B cell (primary cell): ENCODE results near the gene RABL6. TPM values are rescaled to one million over a fixed set of nuclear protein-coding genes. Genes with fewer than 3 reads are reported as not detected.

ENCODE experiments used
- ATAC-seq: fragments of 200-7000 bp; cut with Tn5 transposase; one replicate; pipeline ENCODE4 v1.10.0; 2021; ENCODE audit warnings: low read depth, mild to moderate bottlenecking, moderate number of reproducible peaks, moderate library complexity
- CTCF ChIA-PET: fragments of 350-600 bp; sonication (Branson Sonifier 250); formaldehyde crosslinking; loops from one replicate; lab custom pipeline; 2021; ENCODE audit warnings: antibody characterized with exemption, inconsistent platforms; lab: Charles Lee
- POLR2A ChIA-PET: fragments of 350-600 bp; sonication (Branson Sonifier 250); formaldehyde crosslinking; loops from one replicate; lab custom pipeline; 2021; ENCODE audit warnings: antibody characterized with exemption; lab: Charles Lee
- DNase-seq: peaks from one replicate; pipeline ENCODE4 v3.0.0; 2013
- H2AFZ ChIP-seq: 2 replicates; pipeline ENCODE4 v1.6.1; 2012; ENCODE audit warnings: mild to moderate bottlenecking, low read depth, low read length; ENCODE audit not compliant: insufficient read depth, poor library complexity, severe bottlenecking
- H3K27ac ChIP-seq, 2 donors: 1 replicate in 1 of 2; 2 replicates in 1 of 2; pipeline ENCODE4 v1.5.1; 2012 to 2013; ENCODE audit warnings: low read length in 2 of 2, mild to moderate bottlenecking in 2 of 2, moderate library complexity in 1 of 2
- H3K27me3 ChIP-seq, 4 experiments: fragments of 200-600 bp in 1 of 4; sonication (generic) in 1 of 4; replicated peaks in 1 of 4; 1 replicate in 2 of 4; 2 replicates in 2 of 4; pipeline versions ENCODE4 v1.6.1 to v1.7.0; 2013 to 2016; ENCODE audit warnings: low read length in 3 of 4, mild to moderate bottlenecking in 2 of 4, mixed read lengths in 1 of 4, moderate library complexity in 1 of 4; ENCODE audit not compliant: insufficient read depth in 4 of 4, control insufficient read depth in 3 of 4; ENCODE audit errors: control extremely low read depth in 1 of 4
- H3K36me3 ChIP-seq, 2 experiments: replicated peaks in 1 of 2; 1 replicate in 1 of 2; 2 replicates in 1 of 2; pipeline versions ENCODE4 v1.6.1 to v1.7.1; 2013; ENCODE audit warnings: low read length in 1 of 2; ENCODE audit not compliant: insufficient read depth in 2 of 2, control insufficient read depth in 1 of 2; ENCODE audit errors: control extremely low read depth in 1 of 2, extremely low read depth in 1 of 2
- H3K4me1 ChIP-seq, 2 donors: fragments of 200-600 bp in 1 of 2; sonication (generic) in 1 of 2; 1 replicate in 1 of 2; 2 replicates in 1 of 2; pipeline versions ENCODE4 v1.5.1 to v1.6.1; 2013 to 2017; ENCODE audit warnings: low read length in 2 of 2; ENCODE audit not compliant: control insufficient read depth in 2 of 2, insufficient read depth in 2 of 2
- H3K4me2 ChIP-seq: replicated peaks from 2 replicates; pipeline ENCODE3; 2012; ENCODE audit warnings: mild to moderate bottlenecking, low read depth, low read length; ENCODE audit not compliant: poor library complexity, severe bottlenecking
- H3K4me3 ChIP-seq, 5 experiments: fragments of 200-600 bp in 1 of 5; sonication (generic) in 1 of 5; 1 replicate in 3 of 5; 2 replicates in 2 of 5; pipeline versions ENCODE4 v1.5.1 to v1.7.0; 2011 to 2016; ENCODE audit warnings: low read length in 4 of 5, mild to moderate bottlenecking in 4 of 5, low read depth in 2 of 5, control low read depth in 1 of 5, moderate library complexity in 1 of 5; ENCODE audit not compliant: insufficient read depth in 1 of 5; ENCODE audit errors: control extremely low read depth in 1 of 5, extremely low read depth in 1 of 5
- H3K79me2 ChIP-seq: fragments of 200-600 bp; sonication (generic); one replicate; pipeline ENCODE4 v1.6.0; 2016; ENCODE audit warnings: low read length; ENCODE audit not compliant: control insufficient read depth, insufficient read depth
- H3K9ac ChIP-seq: fragments of 200-600 bp; sonication (generic); 2 replicates; pipeline ENCODE4 v1.6.1; 2017; ENCODE audit warnings: mild to moderate bottlenecking, low read length, moderate library complexity
- H3K9me3 ChIP-seq, 3 donors: one replicate each; pipeline versions ENCODE4 v1.6.1 to v1.7.1; 2013; ENCODE audit warnings: low read length in 2 of 3; ENCODE audit not compliant: control insufficient read depth in 2 of 3, insufficient read depth in 1 of 3; ENCODE audit errors: control extremely low read depth in 1 of 3
- H4K20me1 ChIP-seq: 2 replicates; pipeline ENCODE4 v1.6.0; 2012; ENCODE audit warnings: mild to moderate bottlenecking, low read length; ENCODE audit not compliant: insufficient read depth, control insufficient read depth, poor library complexity, severe bottlenecking
- H3K27ac Mint-ChIP-seq: one replicate; pipeline ENCODE4 v1.8.0; 2021; ENCODE audit warnings: mixed read lengths
- H3K27me3 Mint-ChIP-seq: one replicate; pipeline ENCODE4 v1.8.0; 2021; ENCODE audit warnings: mixed read lengths
- H3K4me1 Mint-ChIP-seq: one replicate; pipeline ENCODE4 v1.8.0; 2021; ENCODE audit warnings: mixed read lengths
- H3K4me3 Mint-ChIP-seq: one replicate; pipeline ENCODE4 v1.8.0; 2021; ENCODE audit warnings: mixed read lengths
- H3K9me3 Mint-ChIP-seq: one replicate; pipeline ENCODE4 v1.8.0; 2022; ENCODE audit warnings: mixed read lengths; ENCODE audit not compliant: insufficient read depth
- EZH2 ChIP-seq: IDR thresholded peaks from 2 replicates; pipeline ENCODE4 v1.6.1; 2012; ENCODE audit warnings: borderline replicate concordance, low read depth, mild to moderate bottlenecking, moderate library complexity, low read length; ENCODE audit not compliant: insufficient read depth, poor library complexity, severe bottlenecking
- WGBS: methylation state at CpG from one replicate; pipeline ENCODE4 v1.1.5; 2013; ENCODE audit warnings: missing lambda C conversion rate; ENCODE audit not compliant: insufficient coverage; 5-methylcytosine and 5-hydroxymethylcytosine counted together
- intact Hi-C: fragments of 100-400 bp; cut with micrococcal nuclease; formaldehyde crosslinking; loops from one replicate; pipeline ENCODE4 v1.10.0; 2022
- polyA plus RNA-seq: library from polyadenylated mRNA; depleted of rRNA; stranded (reverse); fragments of >200 nt; gene quantifications from 2 replicates; pipeline ENCODE4 v1.2.3, GENCODE V29; 2012
- total RNA-seq, 2 donors: library from RNA; stranded (reverse); fragments of 120-200 nt in 1 of 2; gene quantifications; 1 replicate in 1 of 2; 2 replicates in 1 of 2; pipeline versions ENCODE4 v1.2.3 to v1.2.4, GENCODE V29; 2013 to 2022
- TF ChIP-seq, protein P1 (sequence below): fragments of 200-600 bp; IDR thresholded peaks from one replicate; pipeline ENCODE4 v1.8.0; 2022; ENCODE audit warnings: antibody characterized with exemption, mild to moderate bottlenecking

RABL6 gene
- total and polyA plus RNA-seq, 2 donors (not counting 1 experiment from before 2014, with no cell fraction given): 33.6 to 70.5 TPM

DNA sequence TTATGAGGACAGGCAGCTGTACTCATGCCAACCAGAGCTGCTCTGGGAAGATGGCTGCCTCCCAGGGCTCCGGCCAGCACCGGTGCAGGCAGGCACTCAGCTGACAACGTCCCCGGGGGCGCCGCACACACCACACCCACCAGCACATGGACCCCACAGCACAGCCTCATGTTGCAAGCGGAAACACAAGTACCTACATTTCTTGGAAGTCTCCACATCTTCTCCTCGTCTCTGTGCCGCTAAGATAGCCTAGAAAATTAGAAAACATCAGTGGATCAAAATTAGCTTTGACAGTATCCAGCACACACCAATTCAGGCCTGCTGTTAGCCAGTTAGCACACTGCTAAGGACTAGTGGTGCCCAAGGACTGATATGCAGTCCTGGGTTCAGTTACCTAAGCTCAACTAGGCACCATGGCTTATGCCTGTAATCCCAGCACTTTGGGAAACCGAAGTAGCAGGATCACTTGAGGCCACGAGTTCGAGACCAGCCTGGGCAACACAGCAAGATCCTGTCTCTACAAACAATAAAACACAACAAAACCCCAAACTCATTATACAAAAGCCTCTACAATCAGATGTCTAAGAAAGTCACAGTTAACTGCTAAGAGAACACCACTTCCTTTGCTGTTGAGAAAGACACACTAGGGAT, 56.0 kb downstream of the RABL6 start:
- Histone ChIP-seq H2AFZ (no peak overlapping the region), H3K27me3 (no peaks in the 10 kb centered on the region), H3K36me3 (peaks cover 0 to 37% of the 10 kb centered on the region in 2 experiments), H3K4me3 (no peak overlapping the region), H3K9me3 (peaks cover 0 to 2% (median 0%) of the 10 kb centered on the region in 3 donors), H3K79me2 (peaks cover 35% of the 10 kb centered on the region), H4K20me1 (peaks cover 24% of the 10 kb centered on the region), H3K9ac (no peak overlapping the region), H3K4me1 (peaks cover 8 to 24% of the 10 kb centered on the region in 2 donors), H3K27ac (no peak overlapping the region), H3K4me2 (no peak overlapping the region)
- peak overlapping the region; percentile 23 for H3K4me3 Mint-ChIP-seq
- DNase-seq: no peak
- intact Hi-C loops: no loop called here
- no peak for ATAC-seq
- no peaks in the 10 kb centered on the region for H3K9me3 Mint-ChIP-seq
- ChIA-PET CTCF (interaction anchor here (0.8 to 1.1 kb wide), 2 partner anchors 12 to 22 kb away, joined by 3 read pairs; partner anchors contain the start of gene TRAF2), POLR2A (interaction anchor here (0.7 kb wide), 1 partner anchor 14 kb away, joined by 3 read pairs; no protein-coding TSS in a partner anchor)
- H3K27me3 Mint-ChIP-seq: no peaks in the 10 kb centered on the region
- H3K27ac Mint-ChIP-seq: no peak overlapping the region
- TF ChIP-seq EZH2: no peak
- TF ChIP-seq, protein P1, sequence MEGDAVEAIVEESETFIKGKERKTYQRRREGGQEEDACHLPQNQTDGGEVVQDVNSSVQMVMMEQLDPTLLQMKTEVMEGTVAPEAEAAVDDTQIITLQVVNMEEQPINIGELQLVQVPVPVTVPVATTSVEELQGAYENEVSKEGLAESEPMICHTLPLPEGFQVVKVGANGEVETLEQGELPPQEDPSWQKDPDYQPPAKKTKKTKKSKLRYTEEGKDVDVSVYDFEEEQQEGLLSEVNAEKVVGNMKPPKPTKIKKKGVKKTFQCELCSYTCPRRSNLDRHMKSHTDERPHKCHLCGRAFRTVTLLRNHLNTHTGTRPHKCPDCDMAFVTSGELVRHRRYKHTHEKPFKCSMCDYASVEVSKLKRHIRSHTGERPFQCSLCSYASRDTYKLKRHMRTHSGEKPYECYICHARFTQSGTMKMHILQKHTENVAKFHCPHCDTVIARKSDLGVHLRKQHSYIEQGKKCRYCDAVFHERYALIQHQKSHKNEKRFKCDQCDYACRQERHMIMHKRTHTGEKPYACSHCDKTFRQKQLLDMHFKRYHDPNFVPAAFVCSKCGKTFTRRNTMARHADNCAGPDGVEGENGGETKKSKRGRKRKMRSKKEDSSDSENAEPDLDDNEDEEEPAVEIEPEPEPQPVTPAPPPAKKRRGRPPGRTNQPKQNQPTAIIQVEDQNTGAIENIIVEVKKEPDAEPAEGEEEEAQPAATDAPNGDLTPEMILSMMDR: no peak
- H3K4me1 Mint-ChIP-seq: peaks cover 22% of the 10 kb centered on the region
- 98% methylated on average over 12 of the region's 12 CpGs for WGBS
